Measurements from ENCODE around the gene ADARB1.

ADARB1 gene

DNA sequence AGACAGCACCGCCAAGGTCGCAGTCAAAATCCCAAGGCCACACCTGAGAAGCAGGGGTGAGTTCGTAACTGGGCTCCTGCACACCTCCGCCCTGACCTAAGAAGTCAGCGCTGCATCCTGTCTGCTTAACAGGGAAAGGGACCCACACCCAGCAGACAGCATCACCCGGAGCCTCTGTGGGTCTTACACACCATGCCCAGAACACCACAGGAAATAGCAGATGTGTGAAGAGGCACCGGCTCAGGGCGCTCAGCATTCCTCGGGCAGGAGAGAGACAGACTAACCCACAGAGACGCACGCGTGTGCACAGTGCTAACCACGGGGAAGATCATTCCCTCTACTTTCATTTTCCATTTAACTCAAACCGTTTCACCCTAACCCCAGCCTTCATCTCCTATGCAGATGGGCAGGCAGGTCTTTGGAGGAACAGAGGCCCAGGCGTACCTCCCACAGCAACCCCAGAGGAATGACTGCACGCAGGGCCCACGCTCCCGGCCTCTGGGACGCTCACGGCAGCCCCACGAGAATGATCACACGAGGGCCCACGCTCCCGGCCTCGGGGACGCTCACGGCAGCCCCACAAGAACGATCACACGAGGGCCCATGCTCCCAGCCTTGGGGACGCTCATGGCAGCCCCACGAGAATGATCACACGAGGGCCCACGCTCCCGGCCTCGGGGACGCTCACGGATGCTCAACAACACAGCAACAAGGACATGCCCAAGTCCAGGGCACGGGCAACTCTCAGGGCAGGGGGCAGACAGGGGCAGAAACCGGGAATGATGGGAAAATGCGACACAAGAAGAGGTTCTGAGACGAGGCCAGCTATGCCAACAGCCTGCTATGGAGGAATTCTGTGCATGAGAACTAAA is 192.4 kb downstream of the ADARB1 start:
- Histone ChIP-seq H3K9me3 (no peaks in the 10 kb centered on the region), H3K27me3 (no peaks in the 10 kb centered on the region), H3K4me3 (ENCODE audit: low read depth, low read length) (no peak overlapping the region), H3K36me3 (peaks cover 29% of the 10 kb centered on the region), H3K4me1 (no peaks in the 10 kb centered on the region)
- TF ChIP-seq, protein P1, sequence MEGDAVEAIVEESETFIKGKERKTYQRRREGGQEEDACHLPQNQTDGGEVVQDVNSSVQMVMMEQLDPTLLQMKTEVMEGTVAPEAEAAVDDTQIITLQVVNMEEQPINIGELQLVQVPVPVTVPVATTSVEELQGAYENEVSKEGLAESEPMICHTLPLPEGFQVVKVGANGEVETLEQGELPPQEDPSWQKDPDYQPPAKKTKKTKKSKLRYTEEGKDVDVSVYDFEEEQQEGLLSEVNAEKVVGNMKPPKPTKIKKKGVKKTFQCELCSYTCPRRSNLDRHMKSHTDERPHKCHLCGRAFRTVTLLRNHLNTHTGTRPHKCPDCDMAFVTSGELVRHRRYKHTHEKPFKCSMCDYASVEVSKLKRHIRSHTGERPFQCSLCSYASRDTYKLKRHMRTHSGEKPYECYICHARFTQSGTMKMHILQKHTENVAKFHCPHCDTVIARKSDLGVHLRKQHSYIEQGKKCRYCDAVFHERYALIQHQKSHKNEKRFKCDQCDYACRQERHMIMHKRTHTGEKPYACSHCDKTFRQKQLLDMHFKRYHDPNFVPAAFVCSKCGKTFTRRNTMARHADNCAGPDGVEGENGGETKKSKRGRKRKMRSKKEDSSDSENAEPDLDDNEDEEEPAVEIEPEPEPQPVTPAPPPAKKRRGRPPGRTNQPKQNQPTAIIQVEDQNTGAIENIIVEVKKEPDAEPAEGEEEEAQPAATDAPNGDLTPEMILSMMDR (IDR thresholded peaks at IDR 0.05; ENCODE audit: low read depth, low read length) = no peak
- no peak for DNase-seq

DNA sequence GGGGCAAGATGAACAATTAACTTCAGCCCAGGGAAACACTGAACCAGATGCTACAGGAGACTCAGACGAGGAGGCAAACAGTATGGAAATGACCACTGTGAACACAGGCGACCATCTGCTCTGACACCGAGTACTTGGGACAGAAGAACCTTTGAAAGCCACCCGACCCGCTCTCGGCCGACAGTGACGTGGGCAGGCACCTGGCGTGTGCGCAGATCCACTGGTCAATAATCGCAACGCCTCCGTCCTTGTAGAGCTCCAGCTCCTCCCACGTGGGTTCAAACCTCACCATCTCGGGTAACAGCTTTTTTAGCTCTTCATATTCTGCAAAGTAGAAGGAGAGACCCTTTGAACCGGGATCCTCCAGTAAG is 193.0 kb downstream of the ADARB1 start:
- H3K27me3 ChIP-seq = no peaks in the 10 kb centered on the region

DNA sequence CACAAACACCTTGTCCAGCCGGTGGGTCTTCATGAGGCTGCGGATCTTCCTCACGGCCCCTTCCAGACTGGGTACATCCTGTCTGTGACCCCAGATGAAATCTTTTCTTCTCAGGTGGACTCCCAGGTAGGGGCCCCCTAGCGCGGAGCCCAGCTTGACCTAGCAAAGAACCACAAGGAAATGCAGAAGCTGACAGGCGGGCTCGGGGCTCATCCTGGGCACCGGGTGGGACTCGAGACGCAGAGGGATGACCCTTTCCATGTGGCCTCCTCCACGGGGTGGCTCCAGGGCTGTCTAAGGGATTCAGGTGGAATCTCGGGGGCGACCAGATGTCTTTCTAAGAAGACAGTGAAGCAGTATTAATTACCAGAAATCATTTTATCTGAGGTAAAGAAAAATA is 195.5 kb downstream of the ADARB1 start:
- no peaks in the 10 kb centered on the region for H3K27me3 ChIP-seq
- H3K4me1 ChIP-seq = no peaks in the 10 kb centered on the region
- peaks cover 27% of the 10 kb centered on the region for H3K36me3 ChIP-seq
- no peak for DNase-seq
- TF ChIP-seq, protein P1 (IDR thresholded peaks at IDR 0.05; ENCODE audit: low read depth, low read length) = no peak
- H3K9me3 ChIP-seq = no peaks in the 10 kb centered on the region
- H3K4me3 ChIP-seq (ENCODE audit: low read depth, low read length) = no peak overlapping the region

More for the DNA sequence above, 193.0 kb downstream of the ADARB1 start:
- Histone ChIP-seq H3K36me3 (peaks cover 29% of the 10 kb centered on the region), H3K4me3 (ENCODE audit: low read depth, low read length) (no peak overlapping the region), H3K4me1 (no peaks in the 10 kb centered on the region), H3K9me3 (no peaks in the 10 kb centered on the region)
- no peak for DNase-seq
- TF ChIP-seq, protein P1 (IDR thresholded peaks at IDR 0.05; ENCODE audit: low read depth, low read length) = no peak

DNA sequence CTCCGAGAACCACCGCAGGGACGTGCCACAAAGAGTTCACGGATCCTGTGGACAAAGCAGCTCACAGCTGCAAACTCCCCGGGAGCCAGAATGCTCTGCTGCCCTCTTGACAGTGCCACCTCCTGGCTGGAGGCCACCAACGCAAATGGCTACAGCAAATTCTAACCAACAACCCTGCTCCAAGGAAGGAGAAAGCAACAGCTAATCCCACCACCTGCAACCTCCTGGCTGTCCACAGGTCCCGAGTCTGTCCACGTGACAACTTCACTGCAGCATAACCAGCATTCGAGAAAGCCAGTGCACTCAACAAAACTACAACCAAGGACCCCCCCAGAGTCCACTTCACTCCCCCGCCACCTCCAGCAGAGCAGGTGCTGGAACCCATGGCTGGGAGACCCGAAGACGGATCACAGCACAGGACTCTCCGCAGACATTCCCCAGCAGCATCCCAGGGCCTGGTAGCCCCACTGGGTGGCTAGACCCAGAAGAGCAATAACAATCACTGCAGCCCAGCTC is 196.0 kb downstream of the ADARB1 start:
- peaks cover 26% of the 10 kb centered on the region for H3K36me3 ChIP-seq
- no peaks in the 10 kb centered on the region for H3K27me3 ChIP-seq
- H3K9me3 ChIP-seq = no peaks in the 10 kb centered on the region
- TF ChIP-seq, protein P1 (IDR thresholded peaks at IDR 0.05; ENCODE audit: low read depth, low read length) = peak; percentile 70
- no peak overlapping the region for H3K4me3 ChIP-seq (ENCODE audit: low read depth, low read length)
- no peaks in the 10 kb centered on the region for H3K4me1 ChIP-seq
- peak; percentile 62 for DNase-seq

Data from BE2C (cell line).